HepG2 (cell line): ENCODE results near the gene SCYL1. TPM values are rescaled to one million over a fixed set of nuclear protein-coding genes. Genes with fewer than 3 reads are reported as not detected.

Source experiments
- HOXD1 ChIP-seq: sonication (generic); formaldehyde crosslinking; IDR thresholded peaks from 2 replicates; pipeline ENCODE4 v1.5.0; 2020; ENCODE audit warnings: missing genetic modification reagents
- KDM6A ChIP-seq: IDR thresholded peaks from 2 replicates; pipeline ENCODE4 v1.6.1; 2016; ENCODE audit warnings: low read depth
- RXRB ChIP-seq: IDR thresholded peaks from 2 replicates; pipeline ENCODE4 v1.6.1; 2016; ENCODE audit warnings: borderline replicate concordance, missing genetic modification reagents, missing compliant biosample characterization
- SIX1 ChIP-seq: sonication (generic); formaldehyde crosslinking; IDR thresholded peaks from 2 replicates; pipeline ENCODE4 v1.4.0; 2020; ENCODE audit warnings: missing genetic modification reagents, borderline replicate concordance
- SRSF1 ChIP-seq: fragments of 200-400 bp; formaldehyde crosslinking; optimal IDR thresholded peaks from 2 replicates; pipeline ENCODE3; 2017; ENCODE audit warnings: mild to moderate bottlenecking, low read depth, low read length, moderate library complexity
- THAP11 ChIP-seq: IDR thresholded peaks from 2 replicates; pipeline ENCODE4 v1.6.1; 2016; ENCODE audit warnings: missing biosample characterization, missing genetic modification reagents
- TSC22D2 ChIP-seq: sonication (generic); formaldehyde crosslinking; IDR thresholded peaks from 2 replicates; pipeline ENCODE4 v1.5.1; 2020; ENCODE audit warnings: missing genetic modification reagents, mild to moderate bottlenecking, borderline replicate concordance
- ZC3H4 ChIP-seq: sonication (generic); formaldehyde crosslinking; IDR thresholded peaks from 2 replicates; pipeline ENCODE4 v1.4.0; 2020; ENCODE audit warnings: missing genetic modification reagents, borderline replicate concordance
- ZNF552 ChIP-seq: sonication (generic); formaldehyde crosslinking; IDR thresholded peaks from 2 replicates; pipeline ENCODE4 v1.9.0; 2022; ENCODE audit warnings: missing genetic modification reagents, mild to moderate bottlenecking, borderline replicate concordance
- polyA plus RNA-seq, 8 experiments: library from polyadenylated mRNA; depleted of rRNA in 3 of 8; stranded (reverse) in 7 of 8; unstranded in 1 of 8; fragments of >200 nt; fragmentation: Illumina TruSeq in 4 of 8; extraction: Trizol in 4 of 8; gene quantifications; 2 replicates each; pipeline versions ENCODE4 v1.2.1 to v1.2.3, GENCODE V29; 2011 to 2016; ENCODE audit warnings: low read depth in 4 of 8, missing spikeins in 1 of 8, mixed read lengths in 1 of 8; ENCODE audit not compliant: insufficient read depth in 1 of 8
- total RNA-seq, 5 experiments: library from RNA; depleted of rRNA; stranded (reverse); fragments of >200 nt; fragmentation: Illumina TruSeq; extraction: Trizol; gene quantifications; 2 replicates each; pipeline ENCODE4 v1.2.3, GENCODE V29; 2016; ENCODE audit warnings: low read depth in 1 of 5
- TF ChIP-seq, protein P1 (sequence below): fragments of 450-650 bp; IDR thresholded peaks from 2 replicates; pipeline ENCODE4 v1.6.1; 2017; ENCODE audit warnings: mild to moderate bottlenecking
- TF ChIP-seq, protein P2 (sequence below): sonication (generic); formaldehyde crosslinking; conservative IDR thresholded peaks from 2 replicates; pipeline ENCODE4 v1.5.0; 2020; ENCODE audit warnings: missing genetic modification reagents
- TF ChIP-seq, protein P3 (sequence below): sonication (generic); formaldehyde crosslinking; IDR thresholded peaks from 2 replicates; pipeline ENCODE4 v1.4.0; 2020; ENCODE audit warnings: missing genetic modification reagents, mild to moderate bottlenecking, borderline replicate concordance
- TF ChIP-seq, protein P4 (sequence below), 2 experiments: sonication (generic) in 1 of 2; formaldehyde crosslinking in 1 of 2; IDR thresholded peaks; 2 replicates each; pipeline versions ENCODE4 v1.4.0 to v1.6.1; 2016 to 2020; ENCODE audit warnings: borderline replicate concordance in 1 of 2, low read depth in 1 of 2, mild to moderate bottlenecking in 1 of 2, missing genetic modification reagents in 1 of 2
- TF ChIP-seq, protein P5 (sequence below), 2 experiments: sonication (generic) in 1 of 2; formaldehyde crosslinking in 1 of 2; IDR thresholded peaks; 2 replicates each; pipeline versions ENCODE4 v1.5.1 to v1.6.1; 2011 to 2020; ENCODE audit warnings: borderline replicate concordance in 1 of 2, low read depth in 1 of 2, low read length in 1 of 2, mild to moderate bottlenecking in 1 of 2, missing genetic modification reagents in 1 of 2, moderate library complexity in 1 of 2

Gene SCYL1
- total and polyA plus RNA-seq, 2 of the 13 experiments (the other 11 are each of a cell fraction or from before 2014, with no cell fraction given): 65.9 to 103 TPM

DNA sequence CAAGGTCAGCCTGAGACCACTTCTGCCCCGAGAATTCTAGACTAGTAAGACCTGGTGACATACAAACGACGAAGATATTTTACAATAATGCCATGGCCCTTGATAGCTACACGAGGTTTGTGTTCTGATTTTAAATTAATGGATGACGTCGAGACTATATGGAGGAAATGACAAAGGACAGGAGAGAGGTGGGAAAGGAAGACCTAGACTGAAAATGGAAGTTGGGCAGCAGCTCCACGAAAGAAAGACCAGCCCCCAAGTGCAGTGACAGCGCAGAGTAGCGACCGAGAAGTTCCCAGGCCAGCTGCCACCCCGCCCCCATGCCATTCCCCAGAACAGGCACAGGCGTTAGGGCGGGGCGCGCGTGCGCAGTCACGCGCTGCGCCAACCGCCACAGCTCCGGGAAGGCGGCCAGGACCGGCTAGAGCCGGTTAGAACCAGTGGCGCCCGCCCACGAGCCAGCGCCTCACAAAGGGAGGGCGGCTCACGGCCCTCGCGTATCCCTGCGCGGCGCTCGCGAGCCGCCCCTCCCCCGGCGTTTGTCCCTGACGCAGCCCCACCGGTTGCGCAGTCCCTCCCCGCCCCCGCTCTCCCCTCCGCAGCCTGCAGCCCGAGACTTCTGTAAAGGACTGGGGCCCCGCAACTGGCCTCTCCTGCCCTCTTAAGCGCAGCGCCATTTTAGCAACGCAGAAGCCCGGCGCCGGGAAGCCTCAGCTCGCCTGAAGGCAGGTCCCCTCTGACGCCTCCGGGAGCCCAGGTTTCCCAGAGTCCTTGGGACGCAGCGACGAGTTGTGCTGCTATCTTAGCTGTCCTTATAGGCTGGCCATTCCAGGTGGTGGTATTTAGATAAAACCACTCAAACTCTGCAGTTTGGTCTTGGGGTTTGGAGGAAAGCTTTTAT is 27.5 kb upstream of the SCYL1 start (continued):
- TF ChIP-seq, protein P1, sequence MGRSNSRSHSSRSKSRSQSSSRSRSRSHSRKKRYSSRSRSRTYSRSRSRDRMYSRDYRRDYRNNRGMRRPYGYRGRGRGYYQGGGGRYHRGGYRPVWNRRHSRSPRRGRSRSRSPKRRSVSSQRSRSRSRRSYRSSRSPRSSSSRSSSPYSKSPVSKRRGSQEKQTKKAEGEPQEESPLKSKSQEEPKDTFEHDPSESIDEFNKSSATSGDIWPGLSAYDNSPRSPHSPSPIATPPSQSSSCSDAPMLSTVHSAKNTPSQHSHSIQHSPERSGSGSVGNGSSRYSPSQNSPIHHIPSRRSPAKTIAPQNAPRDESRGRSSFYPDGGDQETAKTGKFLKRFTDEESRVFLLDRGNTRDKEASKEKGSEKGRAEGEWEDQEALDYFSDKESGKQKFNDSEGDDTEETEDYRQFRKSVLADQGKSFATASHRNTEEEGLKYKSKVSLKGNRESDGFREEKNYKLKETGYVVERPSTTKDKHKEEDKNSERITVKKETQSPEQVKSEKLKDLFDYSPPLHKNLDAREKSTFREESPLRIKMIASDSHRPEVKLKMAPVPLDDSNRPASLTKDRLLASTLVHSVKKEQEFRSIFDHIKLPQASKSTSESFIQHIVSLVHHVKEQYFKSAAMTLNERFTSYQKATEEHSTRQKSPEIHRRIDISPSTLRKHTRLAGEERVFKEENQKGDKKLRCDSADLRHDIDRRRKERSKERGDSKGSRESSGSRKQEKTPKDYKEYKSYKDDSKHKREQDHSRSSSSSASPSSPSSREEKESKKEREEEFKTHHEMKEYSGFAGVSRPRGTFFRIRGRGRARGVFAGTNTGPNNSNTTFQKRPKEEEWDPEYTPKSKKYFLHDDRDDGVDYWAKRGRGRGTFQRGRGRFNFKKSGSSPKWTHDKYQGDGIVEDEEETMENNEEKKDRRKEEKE: no peak
- TF ChIP-seq HOXD1: peak; percentile 79; the same call in 1 of the 2 replicates
- TF ChIP-seq, protein P2, sequence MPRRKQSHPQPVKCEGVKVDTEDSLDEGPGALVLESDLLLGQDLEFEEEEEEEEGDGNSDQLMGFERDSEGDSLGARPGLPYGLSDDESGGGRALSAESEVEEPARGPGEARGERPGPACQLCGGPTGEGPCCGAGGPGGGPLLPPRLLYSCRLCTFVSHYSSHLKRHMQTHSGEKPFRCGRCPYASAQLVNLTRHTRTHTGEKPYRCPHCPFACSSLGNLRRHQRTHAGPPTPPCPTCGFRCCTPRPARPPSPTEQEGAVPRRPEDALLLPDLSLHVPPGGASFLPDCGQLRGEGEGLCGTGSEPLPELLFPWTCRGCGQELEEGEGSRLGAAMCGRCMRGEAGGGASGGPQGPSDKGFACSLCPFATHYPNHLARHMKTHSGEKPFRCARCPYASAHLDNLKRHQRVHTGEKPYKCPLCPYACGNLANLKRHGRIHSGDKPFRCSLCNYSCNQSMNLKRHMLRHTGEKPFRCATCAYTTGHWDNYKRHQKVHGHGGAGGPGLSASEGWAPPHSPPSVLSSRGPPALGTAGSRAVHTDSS: no peak
- TF ChIP-seq, protein P3, sequence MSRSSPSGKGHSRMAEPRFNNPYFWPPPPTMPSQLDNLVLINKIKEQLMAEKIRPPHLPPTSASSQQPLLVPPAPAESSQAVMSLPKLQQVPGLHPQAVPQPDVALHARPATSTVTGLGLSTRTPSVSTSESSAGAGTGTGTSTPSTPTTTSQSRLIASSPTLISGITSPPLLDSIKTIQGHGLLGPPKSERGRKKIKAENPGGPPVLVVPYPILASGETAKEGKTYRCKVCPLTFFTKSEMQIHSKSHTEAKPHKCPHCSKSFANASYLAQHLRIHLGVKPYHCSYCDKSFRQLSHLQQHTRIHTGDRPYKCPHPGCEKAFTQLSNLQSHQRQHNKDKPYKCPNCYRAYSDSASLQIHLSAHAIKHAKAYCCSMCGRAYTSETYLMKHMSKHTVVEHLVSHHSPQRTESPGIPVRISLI (CRISPR knock-in tag): peak; percentile 74; the same call in 1 of the 2 replicates
- no peak for TF ChIP-seq ZC3H4 (CRISPR knock-in tag)
- TF ChIP-seq SRSF1: peak; percentile 80
- TF ChIP-seq THAP11 (CRISPR knock-in tag): peak; percentile 64
- TF ChIP-seq ZNF552 (CRISPR knock-in tag): peak; percentile 49; the same call in 1 of the 2 replicates
- no peak for TF ChIP-seq KDM6A (CRISPR knock-in tag)
- TF ChIP-seq, protein P4, sequence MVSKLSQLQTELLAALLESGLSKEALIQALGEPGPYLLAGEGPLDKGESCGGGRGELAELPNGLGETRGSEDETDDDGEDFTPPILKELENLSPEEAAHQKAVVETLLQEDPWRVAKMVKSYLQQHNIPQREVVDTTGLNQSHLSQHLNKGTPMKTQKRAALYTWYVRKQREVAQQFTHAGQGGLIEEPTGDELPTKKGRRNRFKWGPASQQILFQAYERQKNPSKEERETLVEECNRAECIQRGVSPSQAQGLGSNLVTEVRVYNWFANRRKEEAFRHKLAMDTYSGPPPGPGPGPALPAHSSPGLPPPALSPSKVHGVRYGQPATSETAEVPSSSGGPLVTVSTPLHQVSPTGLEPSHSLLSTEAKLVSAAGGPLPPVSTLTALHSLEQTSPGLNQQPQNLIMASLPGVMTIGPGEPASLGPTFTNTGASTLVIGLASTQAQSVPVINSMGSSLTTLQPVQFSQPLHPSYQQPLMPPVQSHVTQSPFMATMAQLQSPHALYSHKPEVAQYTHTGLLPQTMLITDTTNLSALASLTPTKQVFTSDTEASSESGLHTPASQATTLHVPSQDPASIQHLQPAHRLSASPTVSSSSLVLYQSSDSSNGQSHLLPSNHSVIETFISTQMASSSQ (IDR thresholded peaks at IDR 0.05; ENCODE audit: low read depth): no peak
- TF ChIP-seq, protein P4 (CRISPR knock-in tag; IDR thresholded peaks at IDR 0.05; ENCODE audit: borderline replicate concordance): peak; percentile 83
- peak; percentile 83 for TF ChIP-seq RXRB (CRISPR knock-in tag)
- peak; percentile 53 for TF ChIP-seq SIX1
- TF ChIP-seq, protein P5, sequence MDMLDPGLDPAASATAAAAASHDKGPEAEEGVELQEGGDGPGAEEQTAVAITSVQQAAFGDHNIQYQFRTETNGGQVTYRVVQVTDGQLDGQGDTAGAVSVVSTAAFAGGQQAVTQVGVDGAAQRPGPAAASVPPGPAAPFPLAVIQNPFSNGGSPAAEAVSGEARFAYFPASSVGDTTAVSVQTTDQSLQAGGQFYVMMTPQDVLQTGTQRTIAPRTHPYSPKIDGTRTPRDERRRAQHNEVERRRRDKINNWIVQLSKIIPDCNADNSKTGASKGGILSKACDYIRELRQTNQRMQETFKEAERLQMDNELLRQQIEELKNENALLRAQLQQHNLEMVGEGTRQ (IDR thresholded peaks at IDR 0.05; ENCODE audit: low read depth, low read length): no peak
- TF ChIP-seq, protein P5 (CRISPR knock-in tag; IDR thresholded peaks at IDR 0.05; ENCODE audit: borderline replicate concordance): no peak
- peak; percentile 79 for TF ChIP-seq TSC22D2 (CRISPR knock-in tag)
